Esophagus mucosa (tissue), 1 donor: ENCODE measurements around the gene MTA1. TPM values are rescaled to one million over a fixed set of nuclear protein-coding genes. Genes with fewer than 3 reads are reported as not detected.

ENCODE experiments used
- ATAC-seq: fragments of 200-7000 bp; cut with Tn5 transposase; one replicate; pipeline ENCODE4 v1.9.1; 2020
- total RNA-seq: library from RNA; stranded (reverse); gene quantifications from one replicate; pipeline ENCODE4 v1.2.4, GENCODE V29; 2023
- donor health status: DM: yes; HTN: yes; CAD: no.

Gene MTA1
- total RNA-seq, 1 donor from 2014 or later, result 30.9 TPM

GRCh38 chr14:105466531-105467248 lies 47.1 kb downstream of the MTA1 start:
- peak; percentile 7 for ATAC-seq

- ATAC-seq, result peak; percentile 51
These were observed 47.8 kb downstream of the MTA1 start for GRCh38 chr14:105467249-105467941.

DNA sequence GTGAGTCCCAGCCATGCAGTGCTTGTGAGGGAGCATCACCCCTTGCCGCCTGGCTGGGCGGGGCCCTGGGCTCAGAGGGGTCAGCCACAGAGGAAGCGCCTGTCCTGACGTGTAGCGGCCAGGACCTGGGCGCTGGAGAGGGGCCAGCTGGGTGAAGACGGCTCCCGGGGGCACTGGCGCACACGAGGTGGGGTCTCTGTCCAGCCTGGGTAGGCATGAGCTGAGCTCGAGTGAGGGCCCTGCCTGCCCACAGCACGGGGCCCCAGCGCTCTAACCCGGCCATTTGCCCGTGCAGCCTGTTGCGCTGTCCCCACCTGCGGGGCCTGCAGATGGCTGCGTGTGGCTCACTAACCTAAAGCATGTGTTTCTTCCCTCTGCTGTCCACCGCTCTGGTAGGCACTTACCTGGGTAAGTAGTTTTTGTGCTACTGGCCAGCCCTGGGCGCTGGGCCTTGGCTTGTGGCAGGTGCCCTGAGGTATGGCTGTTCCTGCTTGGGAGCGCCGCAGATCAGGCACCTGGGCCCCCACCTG lies 48.4 kb downstream of the MTA1 start:
- no peak for ATAC-seq

DNA sequence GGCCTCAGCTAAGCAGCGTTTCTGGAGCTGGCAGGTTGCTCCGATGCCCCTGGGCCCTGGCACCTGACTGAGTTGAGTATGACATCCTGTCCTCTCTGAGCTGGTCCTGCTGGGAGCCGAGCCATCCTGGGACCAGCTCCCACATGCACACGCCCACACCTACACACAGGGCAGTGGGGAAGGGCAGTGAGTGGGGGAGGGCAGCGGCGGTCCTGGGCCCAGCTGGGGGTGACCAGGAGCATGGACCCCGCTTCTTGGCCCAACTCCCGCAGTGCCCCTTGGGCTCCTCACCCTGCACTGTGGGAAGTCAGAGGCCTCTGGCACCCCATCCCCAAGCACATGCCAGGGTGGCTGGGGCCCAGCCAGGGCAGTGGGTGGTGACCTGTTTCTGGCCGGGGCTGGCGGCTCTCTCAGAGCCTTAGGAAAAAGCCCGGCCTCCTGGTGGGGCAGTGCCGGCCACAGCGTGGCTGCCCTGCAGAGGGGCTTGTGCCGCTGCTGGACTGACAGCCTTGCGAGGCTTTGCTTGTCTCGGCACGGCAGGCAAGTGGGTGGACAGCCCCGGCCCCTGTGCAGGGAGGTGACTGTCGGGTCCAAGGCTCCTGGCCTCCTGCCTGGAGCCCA lies 49.1 kb downstream of the MTA1 start:
- peak; percentile 55 for ATAC-seq

GRCh38 chr14:105469456-105470349 lies 50.1 kb downstream of the MTA1 start:
- no peak for ATAC-seq

- no peak for ATAC-seq
These were observed 51.0 kb downstream of the MTA1 start for GRCh38 chr14:105470350-105471296.

- no peak for ATAC-seq
These were observed 51.7 kb downstream of the MTA1 start for GRCh38 chr14:105471297-105471821.

- ATAC-seq, result no peak
These were observed 52.3 kb downstream of the MTA1 start for GRCh38 chr14:105471823-105472485.

GRCh38 chr14:105472486-105472991 lies 52.9 kb downstream of the MTA1 start:
- ATAC-seq, result no peak

- ATAC-seq, result no peak
These were observed 53.5 kb downstream of the MTA1 start for GRCh38 chr14:105473033-105473676.

DNA sequence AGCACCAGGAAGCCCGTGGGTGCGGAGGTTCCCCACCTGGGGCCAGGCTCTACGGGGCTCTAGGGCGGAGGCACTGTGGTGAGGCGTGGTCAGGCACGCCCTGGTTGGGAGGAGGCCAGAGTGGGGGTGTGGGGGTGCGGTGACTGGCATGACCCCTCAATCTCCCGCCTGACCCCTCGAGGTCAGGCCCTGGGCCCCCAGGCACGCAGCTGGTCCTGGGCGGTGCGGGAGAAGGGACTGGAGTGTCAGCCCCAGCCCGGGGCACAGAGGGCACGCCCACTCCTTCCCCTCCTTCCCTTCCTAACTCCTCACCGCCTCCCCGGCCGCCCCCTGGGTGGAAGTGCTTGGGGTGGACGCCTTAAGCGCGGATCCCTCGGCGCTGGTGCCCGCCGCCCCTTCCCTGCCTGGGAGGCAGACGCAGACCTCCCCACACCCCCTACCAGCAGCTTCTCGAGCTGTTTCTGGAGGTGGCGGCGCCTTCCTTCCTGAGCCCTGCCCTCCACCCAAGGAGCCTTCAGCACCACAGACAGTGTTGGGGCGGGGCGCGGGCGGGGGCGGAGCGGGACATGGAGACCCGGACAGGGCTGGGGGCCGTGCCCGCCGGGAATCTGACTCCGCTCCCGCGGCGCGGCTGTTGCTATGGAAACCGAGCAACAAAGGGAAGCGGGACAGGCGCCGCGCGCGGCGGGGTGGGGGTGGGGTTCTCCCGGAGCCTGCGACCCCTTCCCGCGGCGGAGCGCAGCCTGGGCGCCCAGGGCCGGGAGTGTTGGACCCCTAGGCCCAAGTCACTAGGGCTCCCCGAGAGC lies 54.3 kb downstream of the MTA1 start:
- ATAC-seq, result peak; percentile 48

- ATAC-seq, result peak; percentile 5
These were observed 55.0 kb downstream of the MTA1 start, which contains the start of gene CRIP2 for GRCh38 chr14:105474483-105475268. CRIP2 (plus strand) TSS chr14:105474821; CDS start chr14:105474863, 42 bp downstream.

DNA sequence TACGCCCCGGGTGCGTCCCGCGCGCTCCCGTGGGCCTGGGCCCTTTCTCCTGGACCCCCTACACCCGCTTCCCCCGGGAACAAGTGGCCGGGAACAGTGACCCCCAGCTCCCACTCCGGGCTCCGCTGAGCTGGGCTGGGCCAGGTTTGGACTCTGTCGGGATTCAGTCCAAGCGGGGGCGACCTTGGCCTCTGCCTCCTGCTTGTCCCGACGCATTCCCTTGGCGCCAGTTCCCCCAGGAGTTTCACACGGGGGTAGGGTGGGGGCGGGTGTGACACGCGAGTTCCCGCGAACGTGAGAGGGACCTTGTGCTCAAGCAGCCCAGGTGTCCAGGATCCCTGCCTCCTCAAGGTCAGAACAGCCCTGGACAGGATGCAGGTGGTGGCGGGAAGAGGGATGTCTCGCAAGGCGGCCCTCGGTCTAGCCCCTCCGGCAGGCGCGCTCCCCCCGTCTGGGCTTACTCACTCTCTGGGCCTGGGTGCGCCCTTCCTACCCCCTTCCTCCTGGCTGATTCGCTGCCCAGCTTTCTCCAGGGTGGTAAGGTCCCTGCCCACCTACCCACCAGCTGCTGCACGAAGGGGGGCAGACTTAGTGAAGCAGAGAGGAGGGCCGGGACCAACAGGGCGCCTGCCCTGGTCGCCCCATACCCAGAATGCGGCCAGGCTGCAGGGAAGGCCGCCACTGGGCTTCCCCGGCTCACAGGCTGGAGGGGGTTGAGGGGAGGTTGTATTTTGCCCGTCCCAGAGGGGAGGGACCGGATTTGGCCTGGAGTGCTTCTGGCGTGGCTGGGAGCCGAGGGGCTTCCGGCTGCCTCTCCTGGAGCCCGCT lies 55.9 kb downstream of the MTA1 start:
- peak; percentile 9 for ATAC-seq

DNA sequence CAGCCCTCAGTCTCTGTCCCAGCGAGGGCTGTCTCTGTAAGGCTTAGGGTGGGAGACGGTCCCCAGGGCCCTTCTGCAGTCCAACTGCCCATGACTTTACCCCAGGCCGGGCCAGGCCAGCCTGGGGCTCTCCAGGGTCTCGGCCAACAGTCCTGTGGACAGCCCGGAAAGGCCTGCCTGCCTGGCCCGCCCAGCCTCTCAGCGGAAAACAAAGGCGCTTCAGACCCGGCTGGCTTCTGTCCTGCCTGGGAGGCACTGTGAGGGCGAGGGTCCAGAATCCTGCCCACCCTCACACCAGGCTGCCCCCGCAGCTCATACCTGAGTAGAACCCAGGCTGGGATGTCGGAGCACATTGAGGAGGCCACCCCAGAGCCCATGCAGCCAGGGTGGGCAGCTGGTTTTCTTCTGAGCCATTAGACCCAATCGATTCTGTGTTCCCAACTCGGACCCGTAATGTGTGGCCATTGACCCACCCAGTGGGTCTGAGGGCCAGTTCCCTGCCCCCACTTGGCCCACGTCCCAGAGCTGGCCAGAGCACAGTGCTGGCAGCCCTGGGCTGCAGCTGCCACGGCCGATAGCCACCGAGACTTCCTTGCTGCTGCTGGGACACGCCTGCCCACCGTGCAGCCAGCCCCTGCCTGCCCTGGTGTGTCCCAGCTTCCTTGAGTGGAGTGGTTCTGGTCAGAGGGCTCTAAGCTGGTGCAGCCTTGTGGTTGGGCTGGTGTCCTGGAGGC lies 56.6 kb downstream of the MTA1 start:
- peak; percentile 10 for ATAC-seq

DNA sequence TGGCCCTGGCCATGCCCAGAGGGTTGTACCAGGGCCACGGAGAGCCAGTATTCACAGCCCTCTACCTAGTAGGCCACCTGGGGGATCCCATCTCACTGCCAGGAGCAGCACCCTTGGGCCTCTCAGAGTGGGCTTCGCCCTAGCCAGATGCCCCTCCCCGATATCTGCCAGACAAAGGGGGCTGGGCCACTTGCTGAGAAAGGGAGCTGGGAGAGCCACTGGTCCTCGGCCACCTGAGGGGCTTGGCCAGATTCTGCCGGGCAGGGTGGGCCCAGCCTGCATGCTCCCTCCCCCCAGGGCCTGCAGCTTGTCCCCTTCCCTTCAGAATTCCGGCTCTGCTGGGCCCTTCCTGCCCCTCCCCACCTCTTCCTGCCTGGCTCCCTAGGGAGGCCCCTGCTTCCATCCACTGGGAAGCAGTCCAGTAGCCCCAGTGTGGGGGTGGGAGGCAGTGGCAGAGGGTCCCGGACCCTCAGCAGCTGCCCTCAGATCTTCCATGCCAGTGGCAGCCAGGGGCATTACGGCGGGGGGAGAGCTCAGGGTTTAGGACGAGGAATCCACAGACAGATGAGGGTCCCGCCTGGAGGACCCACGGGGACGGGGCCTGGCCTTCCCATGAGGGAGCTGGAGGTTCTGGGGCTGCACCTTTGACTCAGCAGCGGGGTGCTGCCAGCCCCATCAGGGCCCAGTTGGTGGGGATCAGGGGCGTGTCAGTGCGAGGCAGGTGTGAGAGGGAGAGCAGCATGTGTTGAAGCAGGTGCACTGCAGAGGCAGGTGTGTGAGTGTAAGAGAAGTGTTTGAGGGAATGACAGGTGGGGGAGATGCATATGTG lies 57.4 kb downstream of the MTA1 start:
- no peak for ATAC-seq
